ENCODE measurements around the gene RBM27. TPM values are rescaled to one million over a fixed set of nuclear protein-coding genes. Genes with fewer than 3 reads are reported as not detected.

The RBM27 gene
- total and polyA plus RNA-seq, 10 of the 15 experiments (the other 5 are each of a cell fraction or from before 2014, with no cell fraction given) = 5.8 to 33.9 (median 16.9) TPM

DNA sequence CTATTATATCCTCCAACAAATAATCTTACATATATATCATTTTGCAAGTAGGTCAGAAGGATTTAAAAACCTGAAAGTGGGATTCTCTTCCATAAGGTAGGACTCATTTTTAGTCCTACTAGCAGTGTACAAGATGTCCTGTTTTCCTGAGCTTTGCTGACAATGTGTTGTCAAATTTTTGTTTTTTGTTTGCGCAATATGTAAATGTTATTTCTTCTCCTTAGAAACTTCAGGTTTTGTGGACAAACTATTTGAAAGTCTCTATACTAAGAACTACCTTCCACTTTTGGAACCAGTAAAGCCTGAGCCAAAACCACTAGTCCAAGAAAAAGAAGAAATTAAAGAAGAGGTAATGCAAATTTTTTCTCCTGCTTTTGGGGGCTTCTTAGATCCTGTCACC, 19.8 kb downstream of the RBM27 start:
- no peak for FAIRE-seq
- SMC1A ChIA-PET (ENCODE audit: uncharacterized antibody, unreplicated experiment) = no interaction called here
- Histone ChIP-seq H3K36me3 (ENCODE audit: control insufficient read depth in 2 of 2, insufficient read depth in 2 of 2, low read length in 1 of 2) (peaks cover 3 to 17% of the 10 kb centered on the region in 2 experiments; a peak in 3 of 4 replicates), H3K4me3 (no peak overlapping the region), H3K79me2 (ENCODE audit: control insufficient read depth, insufficient read depth, low read length) (peaks cover 16% of the 10 kb centered on the region), H4K20me1 (ENCODE audit: control insufficient read depth, insufficient read depth) (no peaks in the 10 kb centered on the region), H3K4me1 (ENCODE audit: control insufficient read depth, insufficient read depth, low read length) (no peaks in the 10 kb centered on the region), H3K27ac (ENCODE audit: control insufficient read depth, insufficient read depth) (no peak overlapping the region), H3K27me3 (replicated peaks in 1 of 2; ENCODE audit: control insufficient read depth in 2 of 2, insufficient read depth in 2 of 2, low read length in 1 of 2) (no peaks in the 10 kb centered on the region), H2AFZ (ENCODE audit: control insufficient read depth, low read depth, low read length) (no peak overlapping the region), H3K4me2 (ENCODE audit: control insufficient read depth, insufficient read depth) (no peak overlapping the region), H3K9me3 (replicated peaks; ENCODE audit: control insufficient read depth, insufficient read depth, low read length) (no peaks in the 10 kb centered on the region), H3K9ac (ENCODE audit: control insufficient read depth, insufficient read depth, low read length) (no peak overlapping the region)
- POLR2A ChIA-PET = no interaction called here
- in situ Hi-C loops (cut with MboI) = no loop called here
- BruUV-seq (replicated peaks) = no TSS peak
- CTCF ChIA-PET = no interaction called here
- 100% methylated on average over 1 of the region's 1 CpG for WGBS (ENCODE audit: insufficient coverage, insufficient replicate concordance, low lambda C conversion rate, missing lambda C conversion rate)
- ATAC-seq = no peak
- no peak for DNase-seq (ENCODE audit: low read depth, low spot score)
- intact Hi-C loops (cut with micrococcal nuclease; ENCODE audit: unreplicated experiment) = no loop called here
- RAD21 ChIA-PET (ENCODE audit: unreplicated experiment) = no interaction called here
- TF ChIP-seq, protein P1, sequence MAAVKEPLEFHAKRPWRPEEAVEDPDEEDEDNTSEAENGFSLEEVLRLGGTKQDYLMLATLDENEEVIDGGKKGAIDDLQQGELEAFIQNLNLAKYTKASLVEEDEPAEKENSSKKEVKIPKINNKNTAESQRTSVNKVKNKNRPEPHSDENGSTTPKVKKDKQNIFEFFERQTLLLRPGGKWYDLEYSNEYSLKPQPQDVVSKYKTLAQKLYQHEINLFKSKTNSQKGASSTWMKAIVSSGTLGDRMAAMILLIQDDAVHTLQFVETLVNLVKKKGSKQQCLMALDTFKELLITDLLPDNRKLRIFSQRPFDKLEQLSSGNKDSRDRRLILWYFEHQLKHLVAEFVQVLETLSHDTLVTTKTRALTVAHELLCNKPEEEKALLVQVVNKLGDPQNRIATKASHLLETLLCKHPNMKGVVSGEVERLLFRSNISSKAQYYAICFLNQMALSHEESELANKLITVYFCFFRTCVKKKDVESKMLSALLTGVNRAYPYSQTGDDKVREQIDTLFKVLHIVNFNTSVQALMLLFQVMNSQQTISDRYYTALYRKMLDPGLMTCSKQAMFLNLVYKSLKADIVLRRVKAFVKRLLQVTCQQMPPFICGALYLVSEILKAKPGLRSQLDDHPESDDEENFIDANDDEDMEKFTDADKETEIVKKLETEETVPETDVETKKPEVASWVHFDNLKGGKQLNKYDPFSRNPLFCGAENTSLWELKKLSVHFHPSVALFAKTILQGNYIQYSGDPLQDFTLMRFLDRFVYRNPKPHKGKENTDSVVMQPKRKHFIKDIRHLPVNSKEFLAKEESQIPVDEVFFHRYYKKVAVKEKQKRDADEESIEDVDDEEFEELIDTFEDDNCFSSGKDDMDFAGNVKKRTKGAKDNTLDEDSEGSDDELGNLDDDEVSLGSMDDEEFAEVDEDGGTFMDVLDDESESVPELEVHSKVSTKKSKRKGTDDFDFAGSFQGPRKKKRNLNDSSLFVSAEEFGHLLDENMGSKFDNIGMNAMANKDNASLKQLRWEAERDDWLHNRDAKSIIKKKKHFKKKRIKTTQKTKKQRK (IDR thresholded peaks at IDR 0.05; ENCODE audit: low read depth, low read length) = no peak
- TF ChIP-seq ZNF217 (IDR thresholded peaks at IDR 0.05) (no peak), NFYB (IDR thresholded peaks at IDR 0.05; ENCODE audit: insufficient read depth, low read depth, low read length) (no peak), ASH2L (IDR thresholded peaks at IDR 0.05; ENCODE audit: borderline replicate concordance, low read depth) (no peak), IKZF1 (conservative IDR thresholded peaks at IDR 0.05) (no peak), NRF1 (conservative IDR thresholded peaks at IDR 0.05; ENCODE audit: low read depth, low read length) (no peak), TCF12 (IDR thresholded peaks at IDR 0.05; ENCODE audit: low read depth, low read length) (no peak), HDAC2 (IDR thresholded peaks at IDR 0.05) (no peak), POU2F2 (IDR thresholded peaks at IDR 0.05; ENCODE audit: borderline replicate concordance, low read depth, low read length) (no peak), NFIC (IDR thresholded peaks at IDR 0.05; ENCODE audit: low read depth, low read length) (no peak), SUZ12 (IDR thresholded peaks at IDR 0.05; ENCODE audit: unreplicated experiment) (no peak), RBBP5 (conservative IDR thresholded peaks at IDR 0.05) (no peak), ZBED1 (IDR thresholded peaks at IDR 0.05; ENCODE audit: borderline replicate concordance) (no peak)
- TF ChIP-seq, protein P2, sequence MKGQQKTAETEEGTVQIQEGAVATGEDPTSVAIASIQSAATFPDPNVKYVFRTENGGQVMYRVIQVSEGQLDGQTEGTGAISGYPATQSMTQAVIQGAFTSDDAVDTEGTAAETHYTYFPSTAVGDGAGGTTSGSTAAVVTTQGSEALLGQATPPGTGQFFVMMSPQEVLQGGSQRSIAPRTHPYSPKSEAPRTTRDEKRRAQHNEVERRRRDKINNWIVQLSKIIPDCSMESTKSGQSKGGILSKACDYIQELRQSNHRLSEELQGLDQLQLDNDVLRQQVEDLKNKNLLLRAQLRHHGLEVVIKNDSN (IDR thresholded peaks at IDR 0.05; ENCODE audit: borderline replicate concordance, extremely low read length, insufficient read depth, low read depth, low read length) = no peak
- TF ChIP-seq, protein P3, sequence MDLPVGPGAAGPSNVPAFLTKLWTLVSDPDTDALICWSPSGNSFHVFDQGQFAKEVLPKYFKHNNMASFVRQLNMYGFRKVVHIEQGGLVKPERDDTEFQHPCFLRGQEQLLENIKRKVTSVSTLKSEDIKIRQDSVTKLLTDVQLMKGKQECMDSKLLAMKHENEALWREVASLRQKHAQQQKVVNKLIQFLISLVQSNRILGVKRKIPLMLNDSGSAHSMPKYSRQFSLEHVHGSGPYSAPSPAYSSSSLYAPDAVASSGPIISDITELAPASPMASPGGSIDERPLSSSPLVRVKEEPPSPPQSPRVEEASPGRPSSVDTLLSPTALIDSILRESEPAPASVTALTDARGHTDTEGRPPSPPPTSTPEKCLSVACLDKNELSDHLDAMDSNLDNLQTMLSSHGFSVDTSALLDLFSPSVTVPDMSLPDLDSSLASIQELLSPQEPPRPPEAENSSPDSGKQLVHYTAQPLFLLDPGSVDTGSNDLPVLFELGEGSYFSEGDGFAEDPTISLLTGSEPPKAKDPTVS (IDR thresholded peaks at IDR 0.05; ENCODE audit: low read depth, low read length) = no peak
- TF ChIP-seq, protein P4, sequence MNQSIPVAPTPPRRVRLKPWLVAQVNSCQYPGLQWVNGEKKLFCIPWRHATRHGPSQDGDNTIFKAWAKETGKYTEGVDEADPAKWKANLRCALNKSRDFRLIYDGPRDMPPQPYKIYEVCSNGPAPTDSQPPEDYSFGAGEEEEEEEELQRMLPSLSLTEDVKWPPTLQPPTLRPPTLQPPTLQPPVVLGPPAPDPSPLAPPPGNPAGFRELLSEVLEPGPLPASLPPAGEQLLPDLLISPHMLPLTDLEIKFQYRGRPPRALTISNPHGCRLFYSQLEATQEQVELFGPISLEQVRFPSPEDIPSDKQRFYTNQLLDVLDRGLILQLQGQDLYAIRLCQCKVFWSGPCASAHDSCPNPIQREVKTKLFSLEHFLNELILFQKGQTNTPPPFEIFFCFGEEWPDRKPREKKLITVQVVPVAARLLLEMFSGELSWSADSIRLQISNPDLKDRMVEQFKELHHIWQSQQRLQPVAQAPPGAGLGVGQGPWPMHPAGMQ (IDR thresholded peaks at IDR 0.05; ENCODE audit: borderline replicate concordance) = no peak
